GM18499 (cell line): ENCODE measurements around the gene GRM4.

Experiments used
- ATAC-seq: cut with Tn5 transposase; IDR thresholded peaks from one replicate; pipeline ENCODE4 v1.9.1; 2021; ENCODE audit warnings: moderate number of reproducible peaks; ENCODE audit not compliant: insufficient read depth, unreplicated experiment

The GRM4 gene

DNA sequence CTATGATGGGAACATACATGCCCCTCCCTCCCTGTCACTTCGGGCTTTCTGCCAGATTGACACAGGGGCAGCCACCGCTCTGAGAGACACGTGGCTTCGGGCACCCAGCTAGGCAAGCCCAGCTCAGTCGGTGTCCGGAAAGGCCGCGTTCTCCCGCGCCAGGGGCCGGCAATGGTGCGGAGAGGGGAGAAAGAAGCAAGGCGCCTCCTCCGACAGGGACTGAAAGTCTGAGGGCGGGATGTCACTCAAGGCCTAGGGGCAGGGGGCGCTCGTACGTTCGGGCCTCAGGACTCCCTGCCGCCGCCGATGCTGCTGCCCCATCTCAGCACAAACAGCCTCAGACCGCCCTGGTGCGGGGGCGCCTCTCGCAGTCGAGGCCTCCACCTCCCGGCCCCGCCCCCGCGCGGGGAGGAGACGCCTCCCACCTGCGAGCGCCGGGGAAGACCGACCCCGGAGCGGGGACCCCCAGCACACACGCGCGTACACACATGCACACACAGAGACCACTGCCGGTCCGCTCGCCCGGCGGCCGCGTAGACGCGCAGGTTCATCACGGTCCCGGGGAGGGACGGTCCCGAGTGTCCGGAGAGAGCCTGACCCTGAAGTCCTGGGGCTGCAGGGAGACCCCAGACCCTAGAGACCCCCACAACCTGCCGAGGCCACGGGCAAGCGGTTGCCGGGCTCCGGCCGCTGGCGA, 1.9 kb downstream of the GRM4 start:
- ATAC-seq = no peak

DNA sequence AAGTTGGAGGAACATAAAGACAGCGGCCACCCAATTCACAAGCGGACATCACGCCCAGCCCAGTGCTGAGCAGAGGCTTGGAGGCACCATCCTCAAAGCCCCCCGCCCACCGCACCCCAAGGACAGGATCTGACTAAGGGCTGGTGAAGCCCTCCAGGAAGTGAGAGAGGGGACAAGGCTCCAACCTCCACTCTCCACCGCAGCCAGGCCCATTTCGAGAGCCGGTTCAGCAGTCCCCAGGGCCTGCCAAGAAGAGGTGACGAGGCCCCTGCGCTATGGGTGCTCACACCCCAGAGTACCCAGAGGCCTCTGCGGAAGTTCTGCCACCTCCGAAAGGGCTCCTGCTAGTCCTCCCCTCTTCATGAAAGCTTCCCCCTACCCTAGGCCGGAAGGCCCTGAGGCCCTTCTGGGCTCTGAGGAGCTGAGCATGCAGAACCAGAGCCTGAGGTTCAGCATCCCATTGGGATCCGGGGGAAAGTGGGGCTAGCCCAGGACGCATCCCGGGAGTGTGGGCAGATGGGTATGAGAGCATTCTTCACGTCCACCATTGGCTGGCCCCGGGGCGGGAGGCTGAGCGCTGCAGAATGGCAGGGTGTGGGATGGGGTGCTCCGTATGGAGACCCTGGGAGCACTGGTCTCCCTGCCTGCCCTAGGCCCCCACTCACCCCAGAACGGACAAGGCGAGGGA, 2.5 kb downstream of the GRM4 start:
- no peak for ATAC-seq

GRCh38 chr6:34142061-34142998, 3.6 kb downstream of the GRM4 start:
- no peak for ATAC-seq

DNA sequence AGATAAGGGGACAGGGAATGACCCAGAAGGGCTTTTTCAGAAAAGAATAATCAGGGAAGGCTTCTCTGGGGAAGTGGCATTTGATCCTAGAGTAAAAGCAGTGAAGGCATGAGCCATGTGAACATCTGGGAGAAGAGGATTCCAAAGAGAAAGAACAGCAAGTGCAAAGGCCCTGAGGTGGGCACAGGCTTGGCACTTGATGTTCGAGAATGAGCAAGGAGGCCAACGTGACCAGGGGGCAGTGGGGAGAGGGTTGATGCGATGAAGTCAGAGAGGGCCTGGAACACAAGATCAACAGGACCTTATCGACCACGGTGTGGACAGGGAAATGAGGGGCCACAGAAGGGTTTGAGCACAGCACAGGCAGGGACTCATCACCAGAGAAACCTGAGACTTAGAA, 5.8 kb downstream of the GRM4 start:
- ATAC-seq = no peak

- no peak for ATAC-seq
Observed at GRCh38 chr6:34138914-34139510, 6.9 kb downstream of the GRM4 start.

DNA sequence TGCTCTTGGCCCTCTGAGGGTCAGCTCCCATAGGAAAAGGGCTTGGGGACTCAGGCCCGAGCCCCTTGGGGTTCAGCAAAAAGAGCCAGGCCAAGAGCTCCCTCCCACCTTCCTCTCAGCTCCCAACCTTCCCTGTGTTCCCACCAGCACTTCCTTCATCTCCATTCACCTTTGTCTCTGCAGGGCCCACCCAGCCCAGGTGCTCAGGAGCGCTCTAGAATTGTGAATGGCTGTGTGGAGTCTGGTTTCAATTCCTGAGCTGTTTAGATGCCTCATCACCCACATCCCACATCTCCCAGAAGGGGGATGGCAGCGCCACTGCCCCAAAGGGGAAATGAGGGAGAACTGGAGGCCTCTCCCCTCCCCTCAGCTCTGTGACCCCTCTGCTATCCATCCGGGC, 7.7 kb downstream of the GRM4 start:
- ATAC-seq = no peak

- ATAC-seq = no peak
Observed at GRCh38 chr6:34135541-34135940, 10.3 kb downstream of the GRM4 start.

- ATAC-seq = no peak
Observed at GRCh38 chr6:34132486-34133185, 13.3 kb downstream of the GRM4 start.

GRCh38 chr6:34131326-34132290, 14.3 kb downstream of the GRM4 start:
- no peak for ATAC-seq

GRCh38 chr6:34130862-34131261, 15.0 kb downstream of the GRM4 start:
- no peak for ATAC-seq

DNA sequence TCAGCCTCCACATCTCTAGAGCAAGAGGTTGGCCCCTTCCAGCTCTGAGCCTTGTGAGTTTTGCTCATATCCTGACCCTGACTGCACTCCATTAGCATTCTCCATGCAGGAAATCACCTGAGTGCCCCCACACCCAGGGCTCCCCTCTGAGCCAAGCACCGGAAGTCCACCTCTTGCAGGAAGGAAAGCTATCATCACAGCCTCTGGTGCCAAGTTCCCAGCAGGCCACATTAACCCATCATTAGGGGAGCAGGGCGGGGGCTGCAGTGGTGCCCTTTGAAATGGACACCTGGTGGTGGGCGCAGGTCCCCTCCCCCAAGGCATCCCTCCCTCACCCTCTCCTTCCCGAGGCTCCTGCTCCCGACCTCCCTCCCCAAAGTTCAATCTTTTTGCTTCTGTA, 16.1 kb downstream of the GRM4 start:
- ATAC-seq = no peak

GRCh38 chr6:34128045-34128444, 17.8 kb downstream of the GRM4 start:
- ATAC-seq = no peak

DNA sequence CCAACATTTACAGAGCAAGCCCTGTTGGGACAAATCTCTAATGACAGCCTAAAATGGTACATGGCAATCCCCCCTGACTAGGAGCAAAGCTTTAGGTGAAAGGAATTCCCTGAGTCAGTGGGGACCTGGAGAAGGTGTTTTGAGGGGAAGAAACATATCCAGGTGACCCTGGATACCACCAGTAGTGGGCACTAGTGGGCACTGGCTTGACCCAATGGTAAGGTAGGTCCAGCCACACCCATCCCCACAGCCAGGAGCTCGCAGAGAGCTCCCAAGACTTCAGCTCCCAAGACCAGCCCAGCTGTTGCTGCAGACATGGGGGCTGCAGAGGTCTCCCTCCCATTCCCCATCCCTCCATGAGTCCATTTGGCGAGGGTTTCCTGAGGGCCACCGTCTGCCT, 19.5 kb downstream of the GRM4 start:
- no peak for ATAC-seq

- no peak for ATAC-seq
Observed at GRCh38 chr6:34125939-34126338, 19.9 kb downstream of the GRM4 start.

- no peak for ATAC-seq
Observed at GRCh38 chr6:34120953-34121675, 24.8 kb downstream of the GRM4 start.

DNA sequence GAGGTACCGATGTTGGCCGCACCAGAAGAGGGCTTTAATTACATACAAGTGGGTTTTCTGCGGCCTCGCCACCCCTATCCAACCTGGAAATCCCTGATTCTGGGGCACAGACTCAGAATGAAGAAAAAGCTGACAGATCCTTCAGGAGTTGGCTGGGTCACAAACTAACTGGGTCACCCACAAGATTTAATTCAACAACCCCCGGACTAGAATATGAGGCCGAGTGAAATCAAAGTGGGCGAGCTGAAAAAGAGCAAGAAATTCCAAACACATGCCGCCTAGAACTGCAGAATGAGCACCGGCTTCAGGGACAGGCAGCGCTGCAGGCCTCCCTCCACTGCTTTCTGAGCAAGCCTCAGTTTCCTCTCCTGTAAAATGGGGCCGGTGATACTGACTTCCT, 30.0 kb downstream of the GRM4 start:
- no peak for ATAC-seq

DNA sequence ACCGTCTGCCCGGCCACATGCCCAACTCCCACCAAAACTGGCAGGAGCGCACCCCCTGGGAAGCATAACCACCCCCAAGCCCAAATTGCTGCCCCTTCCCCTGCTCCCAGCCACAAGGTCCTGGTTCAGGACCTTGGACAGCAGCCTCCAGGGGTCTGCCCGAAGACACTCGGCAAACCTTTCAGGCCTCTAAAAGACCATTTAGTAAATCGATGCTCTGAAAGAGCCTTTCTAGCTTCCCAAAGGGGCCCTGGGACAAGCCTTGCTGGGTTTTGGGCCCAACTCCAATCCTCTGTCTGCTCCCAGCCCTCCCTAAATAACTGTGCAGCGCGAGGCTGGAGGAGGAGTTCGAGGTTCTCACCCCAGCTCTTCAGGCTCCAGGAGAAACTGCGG, 30.5 kb downstream of the GRM4 start:
- ATAC-seq = no peak

DNA sequence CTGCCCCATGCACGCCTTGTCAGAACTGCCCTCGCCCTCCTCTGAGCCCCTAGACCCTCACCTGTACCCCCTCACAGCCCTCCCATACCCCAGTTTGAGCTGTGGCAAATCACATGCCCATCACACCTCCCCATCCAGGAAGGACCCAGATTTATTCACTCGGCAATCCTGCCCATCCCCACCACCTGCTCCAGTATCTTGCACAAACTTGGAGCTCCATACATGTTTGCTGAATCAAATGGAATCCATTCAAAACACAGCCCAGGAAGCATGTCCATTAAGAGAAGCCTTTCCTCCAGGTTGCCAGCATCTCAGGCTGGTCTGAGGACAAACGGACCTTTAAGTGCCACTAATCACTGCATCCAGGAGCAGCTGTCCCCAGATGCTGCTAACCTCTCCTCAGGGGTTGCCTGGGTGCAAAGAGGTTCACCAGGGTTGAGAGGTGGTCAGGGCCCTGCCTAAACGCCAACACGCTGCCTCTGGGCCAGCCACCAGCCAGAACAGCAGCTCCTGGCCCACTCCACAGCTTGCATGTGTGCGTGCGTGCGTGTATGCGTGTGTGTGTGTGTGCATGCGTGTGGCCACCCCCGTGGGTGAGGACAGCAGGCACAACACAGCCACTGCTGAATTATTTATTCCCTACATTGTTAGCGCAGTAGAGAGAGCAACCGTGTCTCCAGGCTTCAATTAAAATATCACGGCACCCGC, 31.0 kb downstream of the GRM4 start:
- ATAC-seq = no peak
